ENCODE measurements around the gene SWAP70. TPM values are rescaled to one million over a fixed set of nuclear protein-coding genes. Genes with fewer than 3 reads are reported as not detected.

Gene SWAP70
- total RNA-seq, 1 experiment from 2014 or later: 8.6 TPM

DNA sequence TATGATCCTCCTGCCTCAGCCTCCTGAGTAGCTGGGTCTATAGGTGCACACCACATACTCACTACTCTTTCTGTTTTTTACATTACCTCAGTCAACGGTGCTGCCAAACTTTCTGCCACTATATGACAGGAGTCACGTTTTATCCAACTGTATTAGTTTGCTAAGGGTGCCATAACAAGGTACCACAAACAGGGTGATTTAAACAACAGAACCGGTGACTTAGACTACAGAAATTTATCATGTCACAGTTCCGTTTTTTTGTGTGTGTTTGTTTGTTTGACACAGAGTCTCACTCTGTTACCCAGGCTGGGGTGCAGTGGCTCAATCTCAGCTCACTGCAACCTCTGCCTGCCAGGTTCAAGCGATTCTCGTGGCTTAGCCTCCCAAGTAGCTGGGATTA is 6.3 kb upstream of the SWAP70 start:
- no peaks in the 10 kb centered on the region for H3K79me2 ChIP-seq (ENCODE audit: low read length)
- H3F3A ChIP-seq (ENCODE audit: low read length, unreplicated experiment): no peaks in the 10 kb centered on the region
- CTCF ChIA-PET: no interaction called here
- no peaks in the 10 kb centered on the region for H3K27me3 ChIP-seq (ENCODE audit: low read length)
- H3K36me3 ChIP-seq (ENCODE audit: low read depth, low read length): no peaks in the 10 kb centered on the region
- DNase-seq (no peak), ATAC-seq (no peak)
- no TSS peak for BruUV-seq (replicated peaks)
- H3K4me2 ChIP-seq (ENCODE audit: low read length): no peak overlapping the region
- no peaks in the 10 kb centered on the region for H4K20me1 ChIP-seq (ENCODE audit: low read length)
- H3K4me3 ChIP-seq (ENCODE audit: low read length): no peak overlapping the region
- H3K27ac ChIP-seq (ENCODE audit: low read length): no peak overlapping the region
- no peak overlapping the region for H2AFZ ChIP-seq (ENCODE audit: low read length)
- TF ChIP-seq, protein P1, sequence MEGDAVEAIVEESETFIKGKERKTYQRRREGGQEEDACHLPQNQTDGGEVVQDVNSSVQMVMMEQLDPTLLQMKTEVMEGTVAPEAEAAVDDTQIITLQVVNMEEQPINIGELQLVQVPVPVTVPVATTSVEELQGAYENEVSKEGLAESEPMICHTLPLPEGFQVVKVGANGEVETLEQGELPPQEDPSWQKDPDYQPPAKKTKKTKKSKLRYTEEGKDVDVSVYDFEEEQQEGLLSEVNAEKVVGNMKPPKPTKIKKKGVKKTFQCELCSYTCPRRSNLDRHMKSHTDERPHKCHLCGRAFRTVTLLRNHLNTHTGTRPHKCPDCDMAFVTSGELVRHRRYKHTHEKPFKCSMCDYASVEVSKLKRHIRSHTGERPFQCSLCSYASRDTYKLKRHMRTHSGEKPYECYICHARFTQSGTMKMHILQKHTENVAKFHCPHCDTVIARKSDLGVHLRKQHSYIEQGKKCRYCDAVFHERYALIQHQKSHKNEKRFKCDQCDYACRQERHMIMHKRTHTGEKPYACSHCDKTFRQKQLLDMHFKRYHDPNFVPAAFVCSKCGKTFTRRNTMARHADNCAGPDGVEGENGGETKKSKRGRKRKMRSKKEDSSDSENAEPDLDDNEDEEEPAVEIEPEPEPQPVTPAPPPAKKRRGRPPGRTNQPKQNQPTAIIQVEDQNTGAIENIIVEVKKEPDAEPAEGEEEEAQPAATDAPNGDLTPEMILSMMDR (conservative IDR thresholded peaks at IDR 0.05; ENCODE audit: low read depth, low read length): no peak
- TF ChIP-seq EZH2 (IDR thresholded peaks at IDR 0.05; ENCODE audit: low read length, unreplicated experiment): no peak
- H3K9me2 ChIP-seq (replicated peaks; ENCODE audit: low read length): no peaks in the 10 kb centered on the region
- peaks cover 9% of the 10 kb centered on the region for H3K4me1 ChIP-seq (ENCODE audit: insufficient read depth, low read length)
- intact Hi-C loops (cut with micrococcal nuclease): no loop called here
- H3K9ac ChIP-seq (ENCODE audit: low read length): no peak overlapping the region
- POLR2A ChIA-PET (ENCODE audit: unreplicated experiment): interaction anchor here (0.6 kb wide), 1 partner anchor 546 kb away, joined by 17 read pairs; no protein-coding TSS in a partner anchor
- no peaks in the 10 kb centered on the region for H3K9me3 ChIP-seq (ENCODE audit: low read length)

DNA sequence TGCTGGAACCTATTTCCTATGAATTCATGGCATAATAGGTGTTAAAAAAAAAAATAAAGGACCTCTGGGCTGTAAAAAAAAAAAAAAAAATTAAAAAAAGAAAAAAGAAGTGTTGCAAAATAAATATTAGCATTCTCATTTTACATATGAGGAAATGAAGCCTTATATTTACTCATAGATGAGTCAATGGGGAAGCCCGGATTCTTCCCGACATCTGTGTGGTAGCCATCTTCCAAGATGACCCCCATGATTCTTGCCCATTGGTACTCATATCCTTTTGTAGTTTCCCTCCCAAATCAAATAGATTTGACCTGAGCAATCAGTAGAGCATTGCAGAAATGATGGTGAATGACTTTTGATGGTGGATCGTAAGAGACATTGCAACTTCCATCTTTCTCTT is 3.0 kb upstream of the SWAP70 start:
- Histone ChIP-seq H3F3A (ENCODE audit: low read length, unreplicated experiment) (no peaks in the 10 kb centered on the region), H3K9ac (ENCODE audit: low read length) (no peak overlapping the region), H3K4me2 (ENCODE audit: low read length) (no peak overlapping the region), H3K27ac (ENCODE audit: low read length) (peak overlapping the region; percentile 37), H4K20me1 (ENCODE audit: low read length) (no peaks in the 10 kb centered on the region), H3K4me3 (ENCODE audit: low read length) (no peak overlapping the region), H3K9me3 (ENCODE audit: low read length) (0 out of 2 replicates have a peak, but pooled peaks cover 5% of the 10 kb centered on the region), H3K36me3 (ENCODE audit: low read depth, low read length) (peaks cover 3% of the 10 kb centered on the region; the same call in 1 of the 2 replicates), H3K27me3 (ENCODE audit: low read length) (no peaks in the 10 kb centered on the region), H2AFZ (ENCODE audit: low read length) (peak overlapping the region; percentile 78), H3K4me1 (ENCODE audit: insufficient read depth, low read length) (peaks cover 15% of the 10 kb centered on the region), H3K9me2 (replicated peaks; ENCODE audit: low read length) (no peaks in the 10 kb centered on the region), H3K79me2 (ENCODE audit: low read length) (peaks cover 18% of the 10 kb centered on the region)
- no TSS peak for BruUV-seq (replicated peaks)
- ATAC-seq: no peak
- intact Hi-C loops (cut with micrococcal nuclease): loop anchor here (5.0 kb wide), 2 partner anchors 41 to 86 kb away; no protein-coding TSS in a partner anchor
- peak; percentile 61 for DNase-seq
- POLR2A ChIA-PET (ENCODE audit: unreplicated experiment): no interaction called here
- CTCF ChIA-PET: no interaction called here
- TF ChIP-seq EZH2phosphoT487 (IDR thresholded peaks at IDR 0.05; ENCODE audit: borderline replicate concordance, low read length): no peak
- TF ChIP-seq, protein P1 (conservative IDR thresholded peaks at IDR 0.05; ENCODE audit: low read depth, low read length): no peak
- TF ChIP-seq EZH2 (IDR thresholded peaks at IDR 0.05; ENCODE audit: low read length, unreplicated experiment): no peak

- Histone ChIP-seq H2AFZ (ENCODE audit: low read length) (no peak overlapping the region), H3K4me3 (ENCODE audit: low read length) (no peak overlapping the region), H3K27ac (ENCODE audit: low read length) (no peak overlapping the region), H3K36me3 (ENCODE audit: low read depth, low read length) (peaks cover 8% of the 10 kb centered on the region; the same call in 1 of the 2 replicates), H4K20me1 (ENCODE audit: low read length) (no peaks in the 10 kb centered on the region), H3K4me1 (ENCODE audit: insufficient read depth, low read length) (peaks cover 15% of the 10 kb centered on the region), H3F3A (ENCODE audit: low read length, unreplicated experiment) (no peaks in the 10 kb centered on the region), H3K27me3 (ENCODE audit: low read length) (no peaks in the 10 kb centered on the region), H3K9me2 (replicated peaks; ENCODE audit: low read length) (no peaks in the 10 kb centered on the region), H3K9me3 (ENCODE audit: low read length) (0 out of 2 replicates have a peak, but pooled peaks cover 5% of the 10 kb centered on the region), H3K4me2 (ENCODE audit: low read length) (no peak overlapping the region), H3K9ac (ENCODE audit: low read length) (no peak overlapping the region), H3K79me2 (ENCODE audit: low read length) (peaks cover 28% of the 10 kb centered on the region)
- intact Hi-C loops (cut with micrococcal nuclease): loop anchor here (5.0 kb wide), 2 partner anchors 40 to 85 kb away; no protein-coding TSS in a partner anchor
- ATAC-seq (no peak), DNase-seq (no peak)
- no TSS peak for BruUV-seq (replicated peaks)
- ChIA-PET CTCF (no interaction called here), POLR2A (ENCODE audit: unreplicated experiment) (no interaction called here)
- TF ChIP-seq, protein P1 (conservative IDR thresholded peaks at IDR 0.05; ENCODE audit: low read depth, low read length): no peak
- TF ChIP-seq EZH2phosphoT487 (IDR thresholded peaks at IDR 0.05; ENCODE audit: borderline replicate concordance, low read length) (no peak), EZH2 (IDR thresholded peaks at IDR 0.05; ENCODE audit: low read length, unreplicated experiment) (no peak)
These were observed 1.6 kb upstream of the SWAP70 start for GRCh38 chr11:9662273-9662672.

Data from PC-3 (cell line).